Hepatocyte (in vitro differentiated cells): ENCODE data around the gene SERPINE3.

ENCODE experiments used
- EZH2 ChIP-seq: fragments of 200-600 bp; sonication (generic); IDR thresholded peaks from 2 replicates; pipeline ENCODE4 v1.6.1; 2016; ENCODE audit warnings: antibody characterized with exemption, mild to moderate bottlenecking, borderline replicate concordance
- TF ChIP-seq, protein P1 (sequence below): fragments of 200-600 bp; sonication (generic); IDR thresholded peaks from 2 replicates; pipeline ENCODE4 v1.5.1; 2016; ENCODE audit warnings: antibody characterized with exemption, mild to moderate bottlenecking; ENCODE audit not compliant: poor library complexity

DNA sequence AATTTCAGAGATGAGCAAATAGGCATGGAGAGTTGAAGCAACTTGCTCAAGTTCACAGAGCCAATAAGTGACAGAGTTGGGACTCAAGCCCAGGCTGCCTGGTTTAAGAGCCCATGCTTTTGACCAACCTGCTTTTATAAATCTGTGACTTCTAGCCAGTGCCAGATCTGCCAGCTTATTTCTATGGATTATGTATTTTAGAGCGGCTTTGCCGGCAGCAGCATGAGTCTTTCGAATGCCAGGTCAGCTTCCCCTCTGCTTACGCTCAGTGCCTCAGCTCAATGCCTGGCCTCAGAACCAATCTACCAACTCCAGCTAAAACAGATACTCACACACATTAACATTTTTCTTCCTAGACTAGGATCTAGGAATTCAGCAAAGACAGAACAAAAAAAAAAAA is 2.3 kb downstream of the SERPINE3 start:
- TF ChIP-seq, protein P1, sequence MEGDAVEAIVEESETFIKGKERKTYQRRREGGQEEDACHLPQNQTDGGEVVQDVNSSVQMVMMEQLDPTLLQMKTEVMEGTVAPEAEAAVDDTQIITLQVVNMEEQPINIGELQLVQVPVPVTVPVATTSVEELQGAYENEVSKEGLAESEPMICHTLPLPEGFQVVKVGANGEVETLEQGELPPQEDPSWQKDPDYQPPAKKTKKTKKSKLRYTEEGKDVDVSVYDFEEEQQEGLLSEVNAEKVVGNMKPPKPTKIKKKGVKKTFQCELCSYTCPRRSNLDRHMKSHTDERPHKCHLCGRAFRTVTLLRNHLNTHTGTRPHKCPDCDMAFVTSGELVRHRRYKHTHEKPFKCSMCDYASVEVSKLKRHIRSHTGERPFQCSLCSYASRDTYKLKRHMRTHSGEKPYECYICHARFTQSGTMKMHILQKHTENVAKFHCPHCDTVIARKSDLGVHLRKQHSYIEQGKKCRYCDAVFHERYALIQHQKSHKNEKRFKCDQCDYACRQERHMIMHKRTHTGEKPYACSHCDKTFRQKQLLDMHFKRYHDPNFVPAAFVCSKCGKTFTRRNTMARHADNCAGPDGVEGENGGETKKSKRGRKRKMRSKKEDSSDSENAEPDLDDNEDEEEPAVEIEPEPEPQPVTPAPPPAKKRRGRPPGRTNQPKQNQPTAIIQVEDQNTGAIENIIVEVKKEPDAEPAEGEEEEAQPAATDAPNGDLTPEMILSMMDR = no peak
- no peak for TF ChIP-seq EZH2
